PC-3 (cell line): Measurements from ENCODE around the gene MEGF9.

Experiments used
- EZH2 ChIP-seq: fragments of 300-600 bp; sonication (generic); IDR thresholded peaks from one replicate; pipeline ENCODE4 v1.6.1; 2017; ENCODE audit warnings: antibody characterized with exemption, mild to moderate bottlenecking, low read length; ENCODE audit not compliant: unreplicated experiment
- EZH2phosphoT487 ChIP-seq: fragments of 300-600 bp; sonication (generic); IDR thresholded peaks from 2 replicates; pipeline ENCODE4 v1.6.1; 2018; ENCODE audit warnings: mild to moderate bottlenecking, antibody characterized with exemption, low read length, borderline replicate concordance
- TF ChIP-seq, protein P1 (sequence below): fragments of 300-600 bp; sonication (generic); conservative IDR thresholded peaks from 2 replicates; pipeline ENCODE4 v1.5.1; 2017; ENCODE audit warnings: antibody characterized with exemption, low read depth, mild to moderate bottlenecking, low read length

DNA sequence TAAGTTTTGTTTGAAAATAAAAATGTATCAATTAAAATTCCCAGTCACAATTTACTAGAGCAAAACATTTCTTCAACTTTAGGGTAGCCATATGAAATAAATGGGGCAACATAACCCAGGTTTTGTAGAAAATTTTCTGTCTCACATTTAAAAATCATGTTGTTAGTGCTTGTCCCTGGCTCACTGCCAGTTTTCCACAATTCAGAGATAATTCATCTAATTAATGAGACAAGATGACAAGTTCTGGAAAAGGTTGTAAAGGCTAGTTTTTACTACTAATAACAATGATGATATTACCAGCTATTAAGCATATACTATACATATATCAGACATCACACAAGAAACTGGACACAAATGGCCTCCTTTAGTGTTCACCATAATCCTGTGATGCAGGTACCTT lies 45.9 kb downstream of the MEGF9 start:
- TF ChIP-seq, protein P1, sequence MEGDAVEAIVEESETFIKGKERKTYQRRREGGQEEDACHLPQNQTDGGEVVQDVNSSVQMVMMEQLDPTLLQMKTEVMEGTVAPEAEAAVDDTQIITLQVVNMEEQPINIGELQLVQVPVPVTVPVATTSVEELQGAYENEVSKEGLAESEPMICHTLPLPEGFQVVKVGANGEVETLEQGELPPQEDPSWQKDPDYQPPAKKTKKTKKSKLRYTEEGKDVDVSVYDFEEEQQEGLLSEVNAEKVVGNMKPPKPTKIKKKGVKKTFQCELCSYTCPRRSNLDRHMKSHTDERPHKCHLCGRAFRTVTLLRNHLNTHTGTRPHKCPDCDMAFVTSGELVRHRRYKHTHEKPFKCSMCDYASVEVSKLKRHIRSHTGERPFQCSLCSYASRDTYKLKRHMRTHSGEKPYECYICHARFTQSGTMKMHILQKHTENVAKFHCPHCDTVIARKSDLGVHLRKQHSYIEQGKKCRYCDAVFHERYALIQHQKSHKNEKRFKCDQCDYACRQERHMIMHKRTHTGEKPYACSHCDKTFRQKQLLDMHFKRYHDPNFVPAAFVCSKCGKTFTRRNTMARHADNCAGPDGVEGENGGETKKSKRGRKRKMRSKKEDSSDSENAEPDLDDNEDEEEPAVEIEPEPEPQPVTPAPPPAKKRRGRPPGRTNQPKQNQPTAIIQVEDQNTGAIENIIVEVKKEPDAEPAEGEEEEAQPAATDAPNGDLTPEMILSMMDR: no peak
- TF ChIP-seq EZH2phosphoT487 (no peak), EZH2 (no peak)
